Stimulated activated memory B cell treated with anti-CD40 and anti-IgM and Interleukin-4, amounts not matched to agents 10 μg/mL and 1 μg/mL and 100 μg/mL, for 72 hours (primary cell): Measurements from ENCODE around the gene GDE1.

ENCODE experiments used
- ATAC-seq: fragments of 150-1000 bp; cut with Tn5 transposase; 2 replicates; pipeline ENCODE4 v1.10.0; 2021
- H3K27ac Mint-ChIP-seq: one replicate; pipeline ENCODE4 v1.8.0; 2022; ENCODE audit warnings: mild to moderate bottlenecking, mixed read lengths
- H3K27me3 Mint-ChIP-seq: one replicate; pipeline ENCODE4 v1.8.0; 2022; ENCODE audit warnings: mixed read lengths
- H3K36me3 Mint-ChIP-seq: one replicate; pipeline ENCODE4 v1.8.0; 2022; ENCODE audit warnings: mixed read lengths
- H3K4me1 Mint-ChIP-seq: one replicate; pipeline ENCODE4 v1.8.0; 2022; ENCODE audit warnings: mixed read lengths
- H3K4me3 Mint-ChIP-seq: one replicate; pipeline ENCODE4 v1.8.0; 2022; ENCODE audit warnings: mild to moderate bottlenecking, moderate library complexity, mixed read lengths
- H3K9me3 Mint-ChIP-seq: one replicate; pipeline ENCODE4 v1.8.0; 2022; ENCODE audit warnings: mixed read lengths

The GDE1 gene

GRCh38 chr16:19482291-19482690 is 39.6 kb downstream of the GDE1 start:
- Mint-ChIP-seq H3K27ac (no peak overlapping the region), H3K4me1 (no peaks in the 10 kb centered on the region), H3K27me3 (peaks cover 18% of the 10 kb centered on the region), H3K4me3 (no peak overlapping the region), H3K36me3 (no peaks in the 10 kb centered on the region), H3K9me3 (peaks cover 4% of the 10 kb centered on the region)
- no peak for ATAC-seq

GRCh38 chr16:19481769-19482168 is 40.1 kb downstream of the GDE1 start:
- no peak overlapping the region for H3K4me3 Mint-ChIP-seq
- H3K9me3 Mint-ChIP-seq: peaks cover 4% of the 10 kb centered on the region
- ATAC-seq: no peak
- H3K27ac Mint-ChIP-seq: no peak overlapping the region
- no peaks in the 10 kb centered on the region for H3K4me1 Mint-ChIP-seq
- peaks cover 18% of the 10 kb centered on the region for H3K27me3 Mint-ChIP-seq
- no peaks in the 10 kb centered on the region for H3K36me3 Mint-ChIP-seq

GRCh38 chr16:19481296-19481695 is 40.6 kb downstream of the GDE1 start:
- no peaks in the 10 kb centered on the region for H3K4me1 Mint-ChIP-seq
- H3K9me3 Mint-ChIP-seq: peaks cover 4% of the 10 kb centered on the region
- H3K27me3 Mint-ChIP-seq: peaks cover 18% of the 10 kb centered on the region
- no peak overlapping the region for H3K4me3 Mint-ChIP-seq
- no peak overlapping the region for H3K27ac Mint-ChIP-seq
- H3K36me3 Mint-ChIP-seq: no peaks in the 10 kb centered on the region
- ATAC-seq: no peak

- Mint-ChIP-seq H3K4me3 (no peak overlapping the region), H3K27me3 (peaks cover 18% of the 10 kb centered on the region), H3K9me3 (peaks cover 4% of the 10 kb centered on the region), H3K36me3 (no peaks in the 10 kb centered on the region), H3K27ac (no peak overlapping the region), H3K4me1 (no peaks in the 10 kb centered on the region)
- ATAC-seq: no peak
Observed at GRCh38 chr16:19479302-19479721, 42.6 kb downstream of the GDE1 start.

- peaks cover 18% of the 10 kb centered on the region for H3K27me3 Mint-ChIP-seq
- H3K4me3 Mint-ChIP-seq: no peak overlapping the region
- ATAC-seq: no peak
- no peak overlapping the region for H3K27ac Mint-ChIP-seq
- no peaks in the 10 kb centered on the region for H3K36me3 Mint-ChIP-seq
- H3K4me1 Mint-ChIP-seq: no peaks in the 10 kb centered on the region
- peaks cover 4% of the 10 kb centered on the region for H3K9me3 Mint-ChIP-seq
Observed at GRCh38 chr16:19478505-19478904, 43.4 kb downstream of the GDE1 start.

- H3K27ac Mint-ChIP-seq: no peak overlapping the region
- H3K4me3 Mint-ChIP-seq: no peak overlapping the region
- peaks cover 18% of the 10 kb centered on the region for H3K27me3 Mint-ChIP-seq
- H3K36me3 Mint-ChIP-seq: no peaks in the 10 kb centered on the region
- peaks cover 4% of the 10 kb centered on the region for H3K9me3 Mint-ChIP-seq
- H3K4me1 Mint-ChIP-seq: no peaks in the 10 kb centered on the region
- ATAC-seq: no peak
Observed at GRCh38 chr16:19474617-19475016, 47.3 kb downstream of the GDE1 start.

GRCh38 chr16:19472482-19472881 is 49.4 kb downstream of the GDE1 start:
- ATAC-seq: no peak
- Mint-ChIP-seq H3K36me3 (no peaks in the 10 kb centered on the region), H3K4me1 (no peaks in the 10 kb centered on the region), H3K9me3 (no peaks in the 10 kb centered on the region), H3K4me3 (no peak overlapping the region), H3K27me3 (no peaks in the 10 kb centered on the region), H3K27ac (no peak overlapping the region)

GRCh38 chr16:19468300-19468699 is 53.6 kb downstream of the GDE1 start:
- no peaks in the 10 kb centered on the region for H3K4me1 Mint-ChIP-seq
- H3K36me3 Mint-ChIP-seq: no peaks in the 10 kb centered on the region
- H3K27me3 Mint-ChIP-seq: no peaks in the 10 kb centered on the region
- ATAC-seq: no peak
- no peak overlapping the region for H3K27ac Mint-ChIP-seq
- no peak overlapping the region for H3K4me3 Mint-ChIP-seq
- H3K9me3 Mint-ChIP-seq: no peaks in the 10 kb centered on the region

GRCh38 chr16:19463468-19464315 is 58.2 kb downstream of the GDE1 start:
- no peak for ATAC-seq
- Mint-ChIP-seq H3K27ac (no peak overlapping the region), H3K9me3 (no peaks in the 10 kb centered on the region), H3K4me1 (no peaks in the 10 kb centered on the region), H3K27me3 (peaks cover 17% of the 10 kb centered on the region), H3K4me3 (no peak overlapping the region), H3K36me3 (no peaks in the 10 kb centered on the region)

- no peaks in the 10 kb centered on the region for H3K4me1 Mint-ChIP-seq
- no peak overlapping the region for H3K4me3 Mint-ChIP-seq
- H3K27ac Mint-ChIP-seq: no peak overlapping the region
- no peaks in the 10 kb centered on the region for H3K36me3 Mint-ChIP-seq
- H3K27me3 Mint-ChIP-seq: peaks cover 18% of the 10 kb centered on the region
- no peak for ATAC-seq
- H3K9me3 Mint-ChIP-seq: no peaks in the 10 kb centered on the region
Observed at GRCh38 chr16:19460397-19460796, 61.5 kb downstream of the GDE1 start.

GRCh38 chr16:19458722-19459379 is 63.0 kb downstream of the GDE1 start:
- Mint-ChIP-seq H3K27me3 (peaks cover 18% of the 10 kb centered on the region), H3K9me3 (no peaks in the 10 kb centered on the region), H3K27ac (no peak overlapping the region), H3K4me3 (no peak overlapping the region), H3K4me1 (no peaks in the 10 kb centered on the region), H3K36me3 (no peaks in the 10 kb centered on the region)
- no peak for ATAC-seq
